ENCODE results near the gene WDR7. TPM values are rescaled to one million over a fixed set of nuclear protein-coding genes. Genes with fewer than 3 reads are reported as not detected.

The WDR7 gene
- total RNA-seq, 1 donor from 2014 or later = 29.3 TPM

DNA sequence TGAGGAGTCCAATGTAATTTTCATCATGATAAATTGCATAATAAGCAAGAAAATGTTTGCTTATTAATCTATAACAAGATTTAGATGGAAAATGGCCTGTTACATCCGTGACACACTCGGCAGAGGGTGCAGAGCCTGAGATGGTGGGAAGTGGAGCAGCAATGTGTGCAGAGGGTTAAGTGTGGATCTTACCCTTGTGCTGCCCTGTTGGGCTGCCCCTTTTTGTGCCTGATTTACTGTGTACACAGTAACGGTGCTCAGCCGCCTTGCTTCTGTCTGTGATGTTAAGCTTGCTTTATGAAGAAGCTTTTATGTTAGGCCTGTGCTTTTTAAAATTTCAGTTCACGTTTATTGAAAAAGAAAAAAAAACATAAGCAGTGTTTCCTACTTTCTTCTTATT lies 275.6 kb downstream of the WDR7 start:
- DNase-seq = no peak
- Histone ChIP-seq H3K36me3 (peaks cover 9% of the 10 kb centered on the region), H3K27ac (replicated peaks) (no peak overlapping the region), H3K4me1 (no peaks in the 10 kb centered on the region), H3K4me3 (no peak overlapping the region), H3K9me3 (replicated peaks) (no peaks in the 10 kb centered on the region), H3K27me3 (ENCODE audit: low read depth) (no peaks in the 10 kb centered on the region)
- TF ChIP-seq, protein P1, sequence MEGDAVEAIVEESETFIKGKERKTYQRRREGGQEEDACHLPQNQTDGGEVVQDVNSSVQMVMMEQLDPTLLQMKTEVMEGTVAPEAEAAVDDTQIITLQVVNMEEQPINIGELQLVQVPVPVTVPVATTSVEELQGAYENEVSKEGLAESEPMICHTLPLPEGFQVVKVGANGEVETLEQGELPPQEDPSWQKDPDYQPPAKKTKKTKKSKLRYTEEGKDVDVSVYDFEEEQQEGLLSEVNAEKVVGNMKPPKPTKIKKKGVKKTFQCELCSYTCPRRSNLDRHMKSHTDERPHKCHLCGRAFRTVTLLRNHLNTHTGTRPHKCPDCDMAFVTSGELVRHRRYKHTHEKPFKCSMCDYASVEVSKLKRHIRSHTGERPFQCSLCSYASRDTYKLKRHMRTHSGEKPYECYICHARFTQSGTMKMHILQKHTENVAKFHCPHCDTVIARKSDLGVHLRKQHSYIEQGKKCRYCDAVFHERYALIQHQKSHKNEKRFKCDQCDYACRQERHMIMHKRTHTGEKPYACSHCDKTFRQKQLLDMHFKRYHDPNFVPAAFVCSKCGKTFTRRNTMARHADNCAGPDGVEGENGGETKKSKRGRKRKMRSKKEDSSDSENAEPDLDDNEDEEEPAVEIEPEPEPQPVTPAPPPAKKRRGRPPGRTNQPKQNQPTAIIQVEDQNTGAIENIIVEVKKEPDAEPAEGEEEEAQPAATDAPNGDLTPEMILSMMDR (IDR thresholded peaks at IDR 0.05; ENCODE audit: borderline replicate concordance) = no peak
- intact Hi-C loops (cut with micrococcal nuclease) = no loop called here

DNA sequence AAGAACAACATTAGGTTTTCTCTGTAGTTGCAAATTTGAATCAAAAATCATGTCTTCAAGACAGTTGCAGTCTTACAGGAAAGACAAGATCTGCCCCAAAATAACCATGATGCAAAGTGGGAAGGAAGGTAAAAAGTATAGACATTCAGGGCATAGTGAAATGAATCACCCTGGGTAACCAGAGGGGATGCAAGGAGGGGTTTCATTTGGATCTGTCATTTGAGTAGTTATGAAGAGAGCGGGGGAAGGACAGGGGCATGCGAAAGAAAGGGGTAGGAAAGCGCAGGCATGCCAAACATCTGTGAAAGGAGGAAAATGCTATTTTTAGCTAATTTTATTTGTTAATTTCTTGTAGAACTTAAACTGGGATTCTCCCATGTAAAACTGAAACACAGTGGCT lies 276.6 kb downstream of the WDR7 start:
- Histone ChIP-seq H3K27ac (replicated peaks) (no peak overlapping the region), H3K27me3 (ENCODE audit: low read depth) (no peaks in the 10 kb centered on the region), H3K4me1 (no peaks in the 10 kb centered on the region), H3K36me3 (peaks cover 9% of the 10 kb centered on the region), H3K9me3 (replicated peaks) (no peaks in the 10 kb centered on the region), H3K4me3 (no peak overlapping the region)
- intact Hi-C loops (cut with micrococcal nuclease) = no loop called here
- no peak for DNase-seq
- TF ChIP-seq, protein P1 (IDR thresholded peaks at IDR 0.05; ENCODE audit: borderline replicate concordance) = no peak

DNA sequence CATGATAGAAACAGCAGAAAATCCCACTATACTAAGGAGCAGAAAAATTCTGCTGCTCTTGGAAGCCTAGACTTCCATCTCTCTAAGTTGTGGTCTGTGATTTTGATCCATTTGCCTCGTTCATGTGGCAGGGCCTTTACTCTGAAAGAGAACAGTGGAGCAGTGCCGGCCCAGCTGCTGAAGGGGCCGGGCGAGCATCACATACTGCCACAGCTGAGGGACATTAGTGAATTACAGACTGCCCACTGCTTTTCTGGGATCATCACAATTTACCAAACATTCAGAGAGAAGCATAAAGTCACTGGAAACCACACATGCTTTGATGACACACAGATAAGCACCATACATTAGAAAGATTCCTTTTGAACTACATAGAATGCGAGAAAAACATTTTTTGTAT lies 278.7 kb downstream of the WDR7 start:
- TF ChIP-seq, protein P1 (IDR thresholded peaks at IDR 0.05; ENCODE audit: borderline replicate concordance) = no peak
- Histone ChIP-seq H3K36me3 (peaks cover under 1% of the 10 kb centered on the region), H3K27ac (replicated peaks) (no peak overlapping the region), H3K9me3 (replicated peaks) (no peaks in the 10 kb centered on the region), H3K4me3 (no peak overlapping the region), H3K4me1 (no peaks in the 10 kb centered on the region), H3K27me3 (ENCODE audit: low read depth) (no peaks in the 10 kb centered on the region)
- DNase-seq = no peak
- intact Hi-C loops (cut with micrococcal nuclease) = no loop called here

DNA sequence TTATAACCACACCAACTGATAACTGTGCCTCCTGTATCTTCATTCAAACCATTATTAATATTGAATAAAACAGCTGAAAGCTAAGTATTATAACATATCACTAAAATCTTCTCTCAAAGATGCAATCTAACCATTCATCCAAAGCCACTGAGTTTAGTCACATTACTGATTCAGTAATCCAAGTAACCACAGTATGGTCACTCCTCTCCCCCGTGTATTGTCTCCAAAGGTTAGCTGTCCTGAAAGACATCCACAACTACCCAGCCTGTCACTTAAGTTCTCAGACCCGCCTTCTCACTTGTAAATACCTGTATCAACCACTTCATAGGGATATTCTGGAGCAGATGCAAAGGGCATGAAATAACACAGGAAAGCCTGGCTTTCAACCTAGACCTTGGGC lies 282.3 kb downstream of the WDR7 start:
- no peaks in the 10 kb centered on the region for H3K9me3 ChIP-seq (replicated peaks)
- DNase-seq = no peak
- peaks cover 18% of the 10 kb centered on the region for H3K36me3 ChIP-seq
- no peak overlapping the region for H3K4me3 ChIP-seq
- intact Hi-C loops (cut with micrococcal nuclease) = no loop called here
- no peaks in the 10 kb centered on the region for H3K4me1 ChIP-seq
- TF ChIP-seq, protein P1 (IDR thresholded peaks at IDR 0.05; ENCODE audit: borderline replicate concordance) = no peak
- H3K27ac ChIP-seq (replicated peaks) = no peak overlapping the region
- no peaks in the 10 kb centered on the region for H3K27me3 ChIP-seq (ENCODE audit: low read depth)

DNA sequence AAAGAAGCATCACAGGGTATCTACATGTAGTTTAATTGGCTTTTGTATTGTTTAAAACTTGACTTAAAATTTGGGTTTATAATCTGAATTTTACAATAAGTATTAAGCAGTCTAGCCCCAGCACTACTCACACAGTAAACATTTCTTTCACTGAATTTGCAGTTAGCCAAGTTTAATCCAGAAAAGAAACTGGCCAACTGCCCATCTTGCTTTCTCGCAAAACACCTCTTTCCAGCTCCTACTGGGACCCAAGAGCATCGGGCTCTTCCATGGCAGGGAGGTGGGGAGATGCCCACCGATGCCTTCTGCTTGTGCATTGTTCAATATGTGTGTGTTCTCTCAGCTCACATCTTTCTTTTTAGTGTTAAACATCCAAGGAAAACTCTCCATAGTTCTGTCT lies 283.0 kb downstream of the WDR7 start:
- no peak overlapping the region for H3K4me3 ChIP-seq
- no peaks in the 10 kb centered on the region for H3K4me1 ChIP-seq
- H3K27ac ChIP-seq (replicated peaks) = no peak overlapping the region
- intact Hi-C loops (cut with micrococcal nuclease) = no loop called here
- no peaks in the 10 kb centered on the region for H3K9me3 ChIP-seq (replicated peaks)
- H3K36me3 ChIP-seq = peaks cover 18% of the 10 kb centered on the region
- DNase-seq = no peak
- TF ChIP-seq, protein P1 (IDR thresholded peaks at IDR 0.05; ENCODE audit: borderline replicate concordance) = no peak
- H3K27me3 ChIP-seq (ENCODE audit: low read depth) = no peaks in the 10 kb centered on the region

DNA sequence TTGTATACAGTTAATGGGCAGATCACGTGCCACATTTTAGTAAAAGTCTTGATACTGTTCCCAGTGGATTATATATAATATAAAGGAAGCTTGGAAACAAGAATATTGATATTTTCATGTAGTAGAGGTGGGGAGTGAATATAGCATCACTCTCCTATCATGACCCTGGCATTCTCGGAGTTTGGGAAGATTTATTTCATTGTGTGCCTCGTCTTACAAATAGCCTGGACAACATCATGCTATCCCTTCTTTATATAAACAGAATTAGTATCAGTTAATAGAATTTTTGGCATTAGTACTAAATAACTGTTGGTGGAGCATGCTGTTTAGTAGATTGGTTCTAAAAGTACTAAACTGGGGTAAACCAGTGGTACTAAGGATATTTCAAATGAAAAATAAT lies 283.7 kb downstream of the WDR7 start:
- H3K27me3 ChIP-seq (ENCODE audit: low read depth) = no peaks in the 10 kb centered on the region
- H3K36me3 ChIP-seq = peaks cover 18% of the 10 kb centered on the region
- DNase-seq = no peak

More for the DNA sequence above, 283.7 kb downstream of the WDR7 start:
- H3K9me3 ChIP-seq (replicated peaks) = no peaks in the 10 kb centered on the region
- H3K4me1 ChIP-seq = no peaks in the 10 kb centered on the region
- no peak overlapping the region for H3K4me3 ChIP-seq
- H3K27ac ChIP-seq (replicated peaks) = no peak overlapping the region
- intact Hi-C loops (cut with micrococcal nuclease) = no loop called here
- TF ChIP-seq, protein P1 (IDR thresholded peaks at IDR 0.05; ENCODE audit: borderline replicate concordance) = no peak

Measured in left ventricle myocardium inferior (tissue), 1 donor.